ENCODE data around the gene CACNA1H.

DNA sequence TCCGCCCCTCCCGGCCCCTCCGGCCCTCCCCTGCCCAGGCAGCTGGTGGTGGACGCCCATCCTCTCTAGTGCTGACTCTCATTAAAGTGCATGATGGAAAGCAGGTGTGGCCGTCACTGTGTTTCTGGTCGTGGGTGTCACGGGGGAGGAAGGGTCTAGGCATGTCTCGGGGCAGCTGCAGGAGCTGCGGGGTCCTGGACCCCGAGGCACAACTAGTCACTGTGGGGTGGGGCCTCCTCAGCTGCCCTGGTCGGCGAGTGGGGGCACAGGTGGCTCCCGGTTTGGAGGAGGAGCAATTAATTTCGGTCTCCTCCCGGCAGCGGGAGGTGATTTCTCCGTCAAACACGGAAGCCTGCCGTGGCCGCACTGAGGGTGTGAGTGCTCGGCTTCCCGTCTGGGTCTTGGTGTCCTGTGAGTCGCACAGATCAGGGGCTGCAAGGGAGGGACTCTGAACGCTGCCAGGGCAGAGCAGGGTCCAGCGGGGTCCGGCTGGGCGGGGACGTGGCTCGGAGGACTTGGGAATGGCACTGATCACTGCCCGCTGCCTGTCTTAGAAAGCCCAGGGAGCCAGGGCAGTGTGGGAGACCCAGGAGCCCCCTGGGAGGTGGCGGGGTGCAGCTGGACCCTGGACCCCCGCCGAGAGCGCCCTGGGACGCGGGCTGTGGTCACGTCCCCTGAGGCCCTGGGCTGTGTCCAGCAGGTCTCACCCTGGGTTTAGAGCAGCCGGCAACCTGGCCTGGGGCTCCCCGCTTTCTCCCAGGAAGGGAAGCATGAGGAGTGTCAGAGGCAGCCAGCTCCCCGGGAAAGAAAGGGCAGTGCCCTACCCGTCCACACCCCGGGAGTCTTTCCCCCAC lies 106.2 kb downstream of the CACNA1H start:
- TF ChIP-seq, protein P1, sequence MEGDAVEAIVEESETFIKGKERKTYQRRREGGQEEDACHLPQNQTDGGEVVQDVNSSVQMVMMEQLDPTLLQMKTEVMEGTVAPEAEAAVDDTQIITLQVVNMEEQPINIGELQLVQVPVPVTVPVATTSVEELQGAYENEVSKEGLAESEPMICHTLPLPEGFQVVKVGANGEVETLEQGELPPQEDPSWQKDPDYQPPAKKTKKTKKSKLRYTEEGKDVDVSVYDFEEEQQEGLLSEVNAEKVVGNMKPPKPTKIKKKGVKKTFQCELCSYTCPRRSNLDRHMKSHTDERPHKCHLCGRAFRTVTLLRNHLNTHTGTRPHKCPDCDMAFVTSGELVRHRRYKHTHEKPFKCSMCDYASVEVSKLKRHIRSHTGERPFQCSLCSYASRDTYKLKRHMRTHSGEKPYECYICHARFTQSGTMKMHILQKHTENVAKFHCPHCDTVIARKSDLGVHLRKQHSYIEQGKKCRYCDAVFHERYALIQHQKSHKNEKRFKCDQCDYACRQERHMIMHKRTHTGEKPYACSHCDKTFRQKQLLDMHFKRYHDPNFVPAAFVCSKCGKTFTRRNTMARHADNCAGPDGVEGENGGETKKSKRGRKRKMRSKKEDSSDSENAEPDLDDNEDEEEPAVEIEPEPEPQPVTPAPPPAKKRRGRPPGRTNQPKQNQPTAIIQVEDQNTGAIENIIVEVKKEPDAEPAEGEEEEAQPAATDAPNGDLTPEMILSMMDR (IDR thresholded peaks at IDR 0.05; ENCODE audit: poor library complexity), result no peak
- TF ChIP-seq EZH2 (IDR thresholded peaks at IDR 0.05; ENCODE audit: borderline replicate concordance), result no peak
